HUES6 (cell line): ENCODE data around the gene MCUB.

ENCODE experiments used
- H3K27ac ChIP-seq: 2 replicates; pipeline ENCODE4 v1.7.0; 2013; ENCODE audit warnings: low read depth, mild to moderate bottlenecking, low read length, inconsistent platforms
- H3K27me3 ChIP-seq: 2 replicates; pipeline ENCODE4 v1.6.1; 2013; ENCODE audit warnings: low read length; ENCODE audit not compliant: control insufficient read depth, insufficient read depth
- H3K36me3 ChIP-seq: 2 replicates; pipeline ENCODE4 v1.6.1; 2013; ENCODE audit warnings: low read length; ENCODE audit not compliant: control insufficient read depth, insufficient read depth
- H3K4me1 ChIP-seq: 2 replicates; pipeline ENCODE4 v1.6.1; 2013; ENCODE audit warnings: low read length; ENCODE audit not compliant: control insufficient read depth, insufficient read depth
- H3K4me3 ChIP-seq: 2 replicates; pipeline ENCODE4 v1.5.1; 2013; ENCODE audit warnings: low read depth, low read length
- H3K9ac ChIP-seq: one replicate; pipeline ENCODE4 v1.6.1; 2013; ENCODE audit warnings: mild to moderate bottlenecking, low read length
- H3K9me3 ChIP-seq: 2 replicates; pipeline ENCODE4 v1.6.1; 2013; ENCODE audit warnings: low read depth, low read length; ENCODE audit not compliant: control insufficient read depth, insufficient read depth

MCUB gene

DNA sequence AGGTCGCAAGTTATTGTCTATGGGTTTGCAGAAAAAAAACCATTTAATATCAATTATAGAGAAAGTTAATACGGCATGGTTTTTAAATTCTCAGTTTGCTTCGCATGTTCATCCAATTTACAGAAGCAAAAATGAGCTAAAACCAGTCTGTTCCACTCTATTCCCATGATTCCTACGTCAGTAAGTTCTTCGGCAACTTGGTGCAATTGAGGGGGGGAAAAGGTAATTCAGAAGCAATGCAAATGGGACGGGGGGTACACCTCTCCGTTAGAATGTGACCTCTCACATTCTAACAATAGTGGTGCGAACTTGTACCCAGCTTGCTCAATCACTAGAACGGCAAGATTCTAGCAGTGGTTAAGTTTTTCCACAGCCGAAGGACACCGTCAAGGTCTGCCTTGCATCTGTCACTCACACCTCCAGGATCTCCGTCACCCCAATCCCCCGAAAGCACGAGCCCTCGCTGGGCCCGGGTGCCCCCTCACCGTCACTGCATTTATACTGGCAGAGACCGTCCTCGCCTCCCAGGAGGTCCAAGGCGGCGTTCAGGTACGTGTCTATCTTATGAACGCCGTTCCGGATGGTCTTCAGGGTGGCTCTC is 169.2 kb downstream of the MCUB start:
- H3K9ac ChIP-seq = peak overlapping the region; percentile 82

DNA sequence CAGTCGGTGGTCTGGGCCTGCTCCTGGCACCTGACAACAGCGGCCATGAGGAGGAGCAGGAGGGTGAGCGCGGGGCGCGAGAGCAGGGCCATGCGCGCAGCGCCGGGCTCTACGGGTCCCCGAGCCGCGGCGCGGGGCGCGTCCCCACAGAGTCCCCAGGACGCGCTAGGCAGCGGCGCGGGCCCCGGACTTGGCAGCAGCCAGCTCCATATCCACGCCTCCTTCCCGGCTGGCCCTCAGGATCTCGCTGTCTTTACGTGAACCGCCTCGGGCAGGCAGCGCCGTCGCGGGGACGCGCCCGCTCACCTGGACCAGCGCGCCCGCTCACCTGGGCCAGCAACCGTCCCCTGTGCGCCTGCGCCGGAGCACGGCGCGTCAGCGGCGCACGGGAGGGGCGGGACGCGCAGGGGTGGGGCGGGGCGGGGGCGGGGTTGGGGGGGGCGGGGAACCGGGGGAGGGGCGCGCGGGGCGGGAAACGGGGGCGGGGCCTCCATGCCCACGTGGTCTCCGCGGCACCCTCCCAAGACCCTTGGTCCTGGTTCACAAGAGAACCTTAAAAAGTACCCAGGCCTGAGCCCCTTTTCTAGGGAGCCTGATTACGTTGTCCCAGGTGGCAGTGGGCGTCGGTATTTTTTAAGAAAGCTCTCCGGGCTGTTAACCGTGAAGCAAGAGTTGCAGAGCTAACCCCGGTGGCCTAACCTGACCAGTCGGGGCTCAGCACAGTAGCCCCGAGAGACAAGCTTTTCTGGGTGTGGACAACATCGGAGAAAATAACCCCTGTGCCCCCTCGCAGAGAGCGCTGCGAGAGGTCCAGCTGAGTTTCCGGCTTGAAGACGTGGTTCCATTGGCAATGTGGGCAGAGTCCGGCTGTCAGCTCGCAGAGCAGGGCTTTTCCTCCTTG is 169.9 kb downstream of the MCUB start, which contains the start of gene PLA2G12A:
TSS of gene PLA2G12A (minus strand) at position 353 of the 901 bp plus-strand sequence. CDS start at position 92, 261 bp downstream.
- no peaks in the 10 kb centered on the region for H3K36me3 ChIP-seq
- H3K27me3 ChIP-seq = no peaks in the 10 kb centered on the region; the same call in 1 of the 2 replicates
- peak within 1 kb of the TSS; percentile 82 for H3K9ac ChIP-seq
- no peaks in the 10 kb centered on the region for H3K9me3 ChIP-seq
- H3K27ac ChIP-seq = peak within 1 kb of the TSS; percentile 67; the same call in 1 of the 2 replicates
- H3K4me1 ChIP-seq = peaks cover 9% of the 10 kb centered on the region
- H3K4me3 ChIP-seq = peak within 1 kb of the TSS; percentile 87

More for the DNA sequence above, 169.2 kb downstream of the MCUB start:
- Histone ChIP-seq H3K9me3 (no peaks in the 10 kb centered on the region), H3K27me3 (no peaks in the 10 kb centered on the region; the same call in 1 of the 2 replicates), H3K36me3 (no peaks in the 10 kb centered on the region), H3K4me1 (peaks cover 9% of the 10 kb centered on the region), H3K27ac (no peak overlapping the region), H3K4me3 (peak overlapping the region; percentile 87)

DNA sequence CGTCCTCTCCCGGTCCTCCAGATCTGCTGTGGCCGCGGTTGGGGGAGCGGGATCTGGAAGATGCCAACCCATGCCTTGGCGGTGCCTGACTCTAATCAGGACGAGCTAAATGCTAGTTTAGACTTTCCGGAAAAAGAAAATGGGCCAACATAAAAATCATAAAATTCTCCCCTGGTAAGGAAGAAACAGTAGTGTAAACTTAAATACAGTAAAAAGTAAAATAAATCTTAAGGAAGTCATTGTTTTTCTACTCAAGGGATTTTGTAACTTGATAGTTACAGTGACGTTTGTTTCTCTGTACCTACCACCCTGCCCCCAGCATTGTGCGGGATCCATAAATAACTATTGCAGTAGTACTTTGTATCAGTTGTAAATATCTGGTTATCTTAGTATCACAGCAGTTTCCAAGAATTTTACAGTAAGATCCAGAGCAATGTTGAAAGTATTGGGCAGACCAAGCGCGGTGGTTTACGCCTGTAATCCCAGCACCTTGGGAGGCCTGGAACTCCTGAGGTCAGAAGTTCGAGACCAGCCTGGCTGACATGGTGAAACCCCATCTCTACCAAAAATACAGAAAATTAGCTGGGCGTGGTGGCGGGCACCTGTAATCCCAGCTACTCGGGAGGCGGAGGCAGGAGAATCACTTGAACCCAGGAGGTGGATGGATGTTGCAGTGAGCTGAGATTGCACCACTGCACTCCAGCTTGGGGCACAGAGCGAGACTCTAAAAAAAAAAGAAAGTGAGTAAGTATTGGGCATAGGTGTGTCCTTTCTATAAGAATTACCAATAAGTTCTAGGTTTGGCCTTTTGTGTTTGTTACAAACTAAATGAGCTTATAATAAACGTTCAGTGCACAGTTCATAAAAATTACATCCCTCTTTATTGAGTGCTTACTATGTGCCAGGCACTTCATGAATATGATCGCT is 170.8 kb downstream of the MCUB start:
- Histone ChIP-seq H3K4me1 (peaks cover 9% of the 10 kb centered on the region), H3K4me3 (peak overlapping the region; percentile 75), H3K9ac (peak overlapping the region; percentile 79), H3K36me3 (no peaks in the 10 kb centered on the region), H3K9me3 (no peaks in the 10 kb centered on the region), H3K27ac (0 out of 2 replicates have a peak overlapping the region, but pooled peaks have one; percentile 67), H3K27me3 (no peaks in the 10 kb centered on the region; the same call in 1 of the 2 replicates)

DNA sequence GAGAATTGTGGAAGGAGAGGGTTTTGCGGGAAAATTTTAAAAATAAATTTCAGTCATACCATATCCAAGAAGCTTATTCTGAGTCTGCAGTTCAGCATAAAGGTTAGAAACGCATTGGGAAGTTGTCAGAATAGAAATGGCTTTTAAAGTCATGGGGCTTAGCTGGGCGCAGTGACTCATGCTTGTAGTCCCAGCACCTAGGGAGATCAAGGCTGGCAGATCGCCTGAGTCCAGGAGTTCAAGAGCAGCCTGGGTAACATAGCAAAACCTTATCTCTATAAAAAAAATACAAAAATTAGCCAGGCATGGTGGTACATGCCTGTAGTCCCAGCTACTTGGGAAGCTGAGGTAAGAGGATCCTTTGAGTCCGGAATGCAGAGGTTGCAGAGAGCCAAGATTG is 173.7 kb downstream of the MCUB start:
- no peaks in the 10 kb centered on the region for H3K36me3 ChIP-seq
- no peak overlapping the region for H3K27ac ChIP-seq
- H3K27me3 ChIP-seq = no peaks in the 10 kb centered on the region; the same call in 1 of the 2 replicates
- H3K9me3 ChIP-seq = no peaks in the 10 kb centered on the region
- H3K4me3 ChIP-seq = no peak overlapping the region
- H3K4me1 ChIP-seq = 0 out of 2 replicates have a peak, but pooled peaks cover 3% of the 10 kb centered on the region
- no peak overlapping the region for H3K9ac ChIP-seq

DNA sequence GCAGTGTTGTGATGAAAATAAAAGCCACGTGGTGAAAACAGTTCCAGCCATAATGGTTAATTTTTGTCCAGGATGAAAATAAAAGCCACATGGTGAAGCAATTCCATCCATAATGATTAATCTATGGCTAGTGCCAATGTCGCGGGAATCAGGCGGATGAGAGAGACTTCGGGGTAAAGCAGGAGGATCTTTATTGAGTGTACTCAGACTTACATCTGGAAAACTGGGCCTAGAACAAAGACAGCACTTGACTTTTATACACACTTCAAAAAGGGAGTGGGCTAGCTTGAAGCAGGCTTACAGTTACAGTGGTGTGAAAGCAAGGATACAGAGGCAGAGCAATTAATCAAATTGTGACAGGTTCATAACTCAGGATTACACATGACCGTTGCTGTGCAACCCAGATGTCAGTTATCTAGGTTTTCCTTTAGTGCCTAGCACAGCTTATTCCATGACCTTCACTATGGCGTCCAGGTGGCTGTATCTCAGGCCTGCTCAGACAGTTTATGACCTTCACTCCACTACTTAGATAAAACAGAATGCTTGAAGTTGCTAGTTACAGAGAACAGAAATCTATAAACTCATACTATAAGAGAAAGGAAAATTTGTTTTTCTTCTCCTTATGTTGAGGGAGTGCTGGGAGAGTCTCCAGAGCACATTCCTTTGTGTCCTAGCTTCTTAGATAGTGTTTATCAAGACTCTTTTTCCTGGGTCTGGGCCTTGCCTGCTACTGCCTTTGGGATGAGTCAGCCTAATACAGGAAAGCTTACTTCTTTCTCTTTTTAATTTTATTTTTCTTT is 175.7 kb downstream of the MCUB start:
- Histone ChIP-seq H3K4me3 (no peak overlapping the region), H3K9ac (no peak overlapping the region), H3K9me3 (no peaks in the 10 kb centered on the region), H3K27me3 (no peaks in the 10 kb centered on the region), H3K27ac (no peak overlapping the region), H3K36me3 (no peaks in the 10 kb centered on the region), H3K4me1 (0 out of 2 replicates have a peak, but pooled peaks cover 3% of the 10 kb centered on the region)
